Keratinocyte (primary cell): ENCODE results near the gene TMBIM1. TPM values are rescaled to one million over a fixed set of nuclear protein-coding genes. Genes with fewer than 3 reads are reported as not detected.
A peak's percentile ranks its signal among the peaks of the same experiment; 100 is the strongest.

ENCODE experiments used
- DNase-seq: peaks from one replicate; pipeline ENCODE4 v3.0.0-alpha.2; 2011; ENCODE audit warnings: low read depth, missing footprints, low spot score
- FAIRE-seq: peaks from 2 replicates; lab custom pipeline; 2011; peaks lifted over from hg19 to GRCh38; lab: Jason Lieb, UNC
- H2AFZ ChIP-seq: 2 replicates; pipeline ENCODE4 v1.6.0; 2012; ENCODE audit warnings: low read length, control low read depth, inconsistent platforms; ENCODE audit not compliant: control insufficient read depth
- H3K27ac ChIP-seq: 2 replicates; pipeline ENCODE4 v1.5.1; 2011; ENCODE audit warnings: low read length; ENCODE audit not compliant: control insufficient read depth, insufficient read depth
- H3K27me3 ChIP-seq: 3 replicates; pipeline ENCODE4 v1.6.0; 2011; ENCODE audit warnings: low read length; ENCODE audit not compliant: control insufficient read depth, insufficient read depth; ENCODE audit errors: extremely low read depth
- H3K36me3 ChIP-seq, 2 experiments: 2 replicates in 1 of 2; 3 replicates in 1 of 2; pipeline ENCODE4 v1.5.1; 2011; ENCODE audit warnings: low read length in 2 of 2, mild to moderate bottlenecking in 1 of 2; ENCODE audit not compliant: control insufficient read depth in 2 of 2, insufficient read depth in 2 of 2; ENCODE audit errors: extremely low read depth in 1 of 2
- H3K4me1 ChIP-seq: 3 replicates; pipeline ENCODE4 v1.5.1; 2011; ENCODE audit warnings: low read length; ENCODE audit not compliant: control insufficient read depth, insufficient read depth; ENCODE audit errors: extremely low read depth
- H3K4me2 ChIP-seq: 3 replicates; pipeline ENCODE4 v1.6.0; 2011; ENCODE audit warnings: low read depth, low read length; ENCODE audit not compliant: control insufficient read depth, insufficient read depth; ENCODE audit errors: extremely low read depth
- H3K4me3 ChIP-seq, 3 experiments: fragments of 200-600 bp in 1 of 3; sonication (generic) in 1 of 3; 2 replicates in 2 of 3; 3 replicates in 1 of 3; pipeline ENCODE4 v1.5.1; 2011 to 2016; ENCODE audit warnings: low read length in 3 of 3, mild to moderate bottlenecking in 3 of 3, control low read depth in 2 of 3, inconsistent platforms in 1 of 3, low read depth in 1 of 3, mixed read lengths in 1 of 3, mixed run types in 1 of 3, moderate library complexity in 1 of 3; ENCODE audit not compliant: control insufficient read depth in 2 of 3, insufficient read depth in 2 of 3; ENCODE audit errors: extremely low read depth in 1 of 3
- H3K79me2 ChIP-seq: 2 replicates; pipeline ENCODE4 v1.6.0; 2012; ENCODE audit warnings: low read length; ENCODE audit not compliant: control insufficient read depth, insufficient read depth
- H3K9ac ChIP-seq: 3 replicates; pipeline ENCODE4 v1.6.0; 2011; ENCODE audit warnings: low read length; ENCODE audit not compliant: control insufficient read depth, insufficient read depth; ENCODE audit errors: extremely low read depth
- H3K9me1 ChIP-seq: 3 replicates; pipeline ENCODE4 v1.6.0; 2011; ENCODE audit warnings: low read length; ENCODE audit not compliant: control insufficient read depth, insufficient read depth; ENCODE audit errors: extremely low read depth
- H3K9me3 ChIP-seq: 2 replicates; pipeline ENCODE4 v1.5.1; 2012; ENCODE audit warnings: low read depth, low read length; ENCODE audit not compliant: control insufficient read depth
- H4K20me1 ChIP-seq: 3 replicates; pipeline ENCODE4 v1.6.0; 2011; ENCODE audit warnings: low read length; ENCODE audit not compliant: control insufficient read depth, insufficient read depth; ENCODE audit errors: extremely low read depth
- CTCF ChIP-seq, 3 experiments: IDR thresholded peaks in 1 of 3; conservative IDR thresholded peaks in 1 of 3; optimal IDR thresholded peaks in 1 of 3; 2 replicates in 2 of 3; 3 replicates in 1 of 3; pipeline versions ENCODE3 to v1.5.1; 2011; ENCODE audit warnings: low read length in 3 of 3, mild to moderate bottlenecking in 3 of 3, moderate library complexity in 2 of 3, control low read depth in 1 of 3, inconsistent platforms in 1 of 3; ENCODE audit not compliant: insufficient read depth in 2 of 3; ENCODE audit errors: extremely low read depth in 1 of 3
- EZH2 ChIP-seq: IDR thresholded peaks from one replicate; pipeline ENCODE4 v1.6.1; 2012; ENCODE audit warnings: inconsistent platforms, mild to moderate bottlenecking, low read length, moderate library complexity
- dilution Hi-C: fragments of 300-500 bp; cut with MboI; formaldehyde crosslinking; loops from one replicate; pipeline ENCODE4 v1.7.0; 2020; ENCODE audit warnings: low sequenced_read_pairs; ENCODE audit not compliant: extremely low pct_ligation_motif_present
- polyA plus RNA-seq, 5 experiments: library from polyadenylated mRNA; depleted of rRNA in 3 of 5; stranded (reverse) in 3 of 5; stranded (forward) in 1 of 5; unstranded in 1 of 5; fragments of >200 nt; gene quantifications; 1 replicate in 1 of 5; 2 replicates in 3 of 5; 3 replicates in 1 of 5; pipeline versions ENCODE4 v1.2.1 to v1.2.3, GENCODE V29; 2011 to 2012; ENCODE audit warnings: missing spikeins in 2 of 5, low read depth in 1 of 5, low replicate concordance in 1 of 5

TMBIM1 gene
- polyA plus RNA-seq, 1 donor (not counting 4 experiments of a cell fraction or from before 2014, with no cell fraction given): 609 TPM

GRCh38 chr2:218301176-218301819 lies 9.0 kb upstream of the TMBIM1 start:
- H3K9me1 ChIP-seq: no peaks in the 10 kb centered on the region
- H3K27ac ChIP-seq: peak overlapping the region; percentile 36
- FAIRE-seq (peak; percentile 71), DNase-seq (no peak)
- no peaks in the 10 kb centered on the region for H3K27me3 ChIP-seq
- no peaks in the 10 kb centered on the region for H3K36me3 ChIP-seq
- no peaks in the 10 kb centered on the region for H3K79me2 ChIP-seq
- TF ChIP-seq CTCF (optimal IDR thresholded peaks at IDR 0.05 in 1 of 3, IDR thresholded peaks at IDR 0.05 in 1 of 3, conservative IDR thresholded peaks at IDR 0.05 in 1 of 3; ENCODE audit: extremely low read depth in 1 of 3, insufficient read depth in 2 of 3, low read length in 3 of 3): peak; percentile 86 to 95 (median 90)
- TF ChIP-seq EZH2: no peak
- peaks cover 30% of the 10 kb centered on the region for H3K4me1 ChIP-seq
- dilution Hi-C loops: no loop called here
- no peaks in the 10 kb centered on the region for H3K9me3 ChIP-seq
- H2AFZ ChIP-seq: peak overlapping the region; percentile 82
- H3K4me2 ChIP-seq: no peak overlapping the region
- H3K4me3 ChIP-seq: no peak overlapping the region
- H3K9ac ChIP-seq: no peak overlapping the region
- H4K20me1 ChIP-seq: no peaks in the 10 kb centered on the region

GRCh38 chr2:218300141-218300540 lies 7.8 kb upstream of the TMBIM1 start:
- Histone ChIP-seq H3K79me2 (no peaks in the 10 kb centered on the region), H2AFZ (no peak overlapping the region), H4K20me1 (no peaks in the 10 kb centered on the region), H3K27me3 (no peaks in the 10 kb centered on the region), H3K9me1 (no peaks in the 10 kb centered on the region), H3K4me2 (no peak overlapping the region), H3K9ac (no peak overlapping the region), H3K9me3 (no peaks in the 10 kb centered on the region), H3K4me1 (peaks cover 41% of the 10 kb centered on the region), H3K27ac (no peak overlapping the region), H3K4me3 (no peak overlapping the region), H3K36me3 (no peaks in the 10 kb centered on the region)
- TF ChIP-seq EZH2: no peak
- FAIRE-seq (no peak), DNase-seq (no peak)
- dilution Hi-C loops: no loop called here
